ENCODE results near the gene HOXD12. TPM values are rescaled to one million over a fixed set of nuclear protein-coding genes. Genes with fewer than 3 reads are reported as not detected.

The HOXD12 gene
- total RNA-seq, 1 experiment from 2014 or later = not detected

DNA sequence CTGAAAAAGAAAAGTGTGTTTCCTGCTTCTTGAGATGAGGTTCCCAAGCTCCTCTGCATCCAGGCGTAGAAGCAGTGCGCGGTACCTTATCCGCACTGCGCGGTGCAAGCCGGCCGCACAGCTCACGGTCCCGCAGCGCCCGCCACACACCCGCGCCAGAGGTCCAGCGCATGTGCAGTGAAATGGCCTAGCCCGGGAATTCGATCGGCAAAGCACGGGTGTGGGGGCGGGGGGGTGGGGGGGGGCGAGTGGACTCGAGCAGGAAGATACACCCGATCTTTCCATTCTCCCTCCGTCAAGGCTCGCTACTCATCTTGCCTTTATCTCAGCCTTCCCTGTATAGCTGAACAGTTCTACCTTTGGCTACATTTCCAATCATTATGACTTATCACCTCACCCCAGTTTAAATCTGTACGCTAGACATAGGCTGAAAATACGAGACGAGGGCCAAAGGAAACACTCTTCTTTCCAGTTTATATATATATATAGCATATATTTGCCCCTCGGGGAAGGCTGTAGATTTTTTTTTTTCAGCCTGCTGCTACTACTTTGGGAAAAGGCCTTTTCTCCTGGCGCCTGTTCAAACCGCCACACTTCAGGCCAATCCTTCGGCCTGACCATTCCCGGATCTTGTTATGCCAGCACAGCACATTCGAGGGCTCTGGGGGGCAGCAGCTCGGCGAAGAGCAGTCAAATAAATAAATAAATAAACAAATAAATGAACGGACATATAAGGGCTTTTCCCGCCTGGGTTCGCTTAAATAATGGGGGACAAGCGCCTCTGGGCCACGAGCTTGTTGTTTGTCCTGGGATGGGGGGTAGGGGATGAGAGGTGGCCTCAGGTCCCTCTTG lies 40.3 kb downstream of the HOXD12 start:
- H3K4me3 ChIP-seq = no peak overlapping the region
- no peak for DNase-seq
- H3K4me2 ChIP-seq = no peak overlapping the region
- H3K36me3 ChIP-seq (ENCODE audit: low read depth) = no peaks in the 10 kb centered on the region
- no peaks in the 10 kb centered on the region for H3K9me3 ChIP-seq (ENCODE audit: insufficient read depth, low read depth)
- H3K27ac ChIP-seq = no peak overlapping the region
- BruUV-seq (replicated peaks) = no TSS peak
- no peaks in the 10 kb centered on the region for H3F3A ChIP-seq (ENCODE audit: insufficient read depth, low read depth)
- TF ChIP-seq EZH2 (IDR thresholded peaks at IDR 0.05; ENCODE audit: low read depth) = no peak
- TF ChIP-seq, protein P1, sequence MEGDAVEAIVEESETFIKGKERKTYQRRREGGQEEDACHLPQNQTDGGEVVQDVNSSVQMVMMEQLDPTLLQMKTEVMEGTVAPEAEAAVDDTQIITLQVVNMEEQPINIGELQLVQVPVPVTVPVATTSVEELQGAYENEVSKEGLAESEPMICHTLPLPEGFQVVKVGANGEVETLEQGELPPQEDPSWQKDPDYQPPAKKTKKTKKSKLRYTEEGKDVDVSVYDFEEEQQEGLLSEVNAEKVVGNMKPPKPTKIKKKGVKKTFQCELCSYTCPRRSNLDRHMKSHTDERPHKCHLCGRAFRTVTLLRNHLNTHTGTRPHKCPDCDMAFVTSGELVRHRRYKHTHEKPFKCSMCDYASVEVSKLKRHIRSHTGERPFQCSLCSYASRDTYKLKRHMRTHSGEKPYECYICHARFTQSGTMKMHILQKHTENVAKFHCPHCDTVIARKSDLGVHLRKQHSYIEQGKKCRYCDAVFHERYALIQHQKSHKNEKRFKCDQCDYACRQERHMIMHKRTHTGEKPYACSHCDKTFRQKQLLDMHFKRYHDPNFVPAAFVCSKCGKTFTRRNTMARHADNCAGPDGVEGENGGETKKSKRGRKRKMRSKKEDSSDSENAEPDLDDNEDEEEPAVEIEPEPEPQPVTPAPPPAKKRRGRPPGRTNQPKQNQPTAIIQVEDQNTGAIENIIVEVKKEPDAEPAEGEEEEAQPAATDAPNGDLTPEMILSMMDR (conservative IDR thresholded peaks at IDR 0.05) = no peak
- intact Hi-C loops (cut with micrococcal nuclease; ENCODE audit: unreplicated experiment) = loop anchor here (2.0 to 5.0 kb wide), 2 partner anchors 415 to 1007 kb away; no protein-coding TSS in a partner anchor
- POLR2A ChIA-PET (ENCODE audit: unreplicated experiment) = no interaction called here
- no peaks in the 10 kb centered on the region for H4K20me1 ChIP-seq (ENCODE audit: insufficient read depth)
- CTCF ChIA-PET = interaction anchor here (0.6 to 1.7 kb wide), 9 partner anchors 254 to 595 kb away, joined by 4 to 23 read pairs (median 6); no protein-coding TSS in a partner anchor
- no peaks in the 10 kb centered on the region for H3K9me2 ChIP-seq (ENCODE audit: insufficient read depth)
- H3K79me2 ChIP-seq (ENCODE audit: low read depth) = no peaks in the 10 kb centered on the region
- no peak overlapping the region for H2AFZ ChIP-seq
- H3K27me3 ChIP-seq (ENCODE audit: insufficient read depth, low read depth) = peaks cover 21% of the 10 kb centered on the region; the same call in 1 of the 2 replicates
- no peaks in the 10 kb centered on the region for H3K4me1 ChIP-seq (replicated peaks; ENCODE audit: insufficient read depth)

DNA sequence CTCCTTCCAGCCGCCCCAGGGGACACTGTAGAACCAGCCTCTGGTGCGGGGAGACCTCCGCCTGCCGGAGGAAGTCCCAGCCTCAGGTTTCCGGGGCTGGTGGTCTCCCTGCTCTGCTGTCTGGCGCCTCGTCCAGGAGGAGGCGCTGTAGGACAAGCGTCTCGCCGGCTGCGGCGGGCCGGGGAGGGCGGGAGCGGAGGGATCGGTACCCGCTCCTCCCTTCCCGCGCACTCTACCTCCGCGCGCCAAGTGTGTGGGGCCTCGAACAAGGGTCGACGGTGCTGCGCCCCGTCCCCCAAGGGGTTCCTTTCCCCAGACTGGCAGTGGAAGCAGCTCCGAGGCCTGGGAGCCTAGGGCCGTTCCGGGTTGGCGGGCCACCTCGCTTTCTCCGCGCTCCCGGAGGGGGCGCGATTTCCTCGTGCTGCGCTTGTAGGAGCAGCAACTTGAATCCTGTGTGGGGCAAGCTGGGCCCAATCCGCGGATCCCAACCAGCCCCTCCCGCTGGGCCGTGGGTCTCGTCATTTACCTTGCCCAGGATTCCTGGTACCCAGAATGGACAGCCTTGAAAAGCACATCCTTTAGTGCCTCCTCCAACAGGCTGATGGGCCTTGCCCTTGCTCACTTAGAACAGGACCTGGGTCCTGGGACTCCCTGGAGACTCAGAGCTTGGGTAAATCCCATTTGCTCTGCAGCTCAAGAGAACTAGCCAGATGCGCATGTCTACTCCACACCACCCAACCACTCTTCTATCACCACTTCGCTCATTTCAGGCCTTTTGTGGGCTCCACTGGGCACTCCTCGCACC lies 41.1 kb downstream of the HOXD12 start:
- ChIA-PET CTCF (interaction anchor here (0.6 to 1.7 kb wide), 9 partner anchors 254 to 594 kb away, joined by 4 to 23 read pairs (median 6); no protein-coding TSS in a partner anchor), POLR2A (ENCODE audit: unreplicated experiment) (interaction anchor here (0.7 kb wide), 1 partner anchor 1007 kb away, joined by 3 read pairs; no protein-coding TSS in a partner anchor)
- no peak overlapping the region for H3K27ac ChIP-seq

DNA sequence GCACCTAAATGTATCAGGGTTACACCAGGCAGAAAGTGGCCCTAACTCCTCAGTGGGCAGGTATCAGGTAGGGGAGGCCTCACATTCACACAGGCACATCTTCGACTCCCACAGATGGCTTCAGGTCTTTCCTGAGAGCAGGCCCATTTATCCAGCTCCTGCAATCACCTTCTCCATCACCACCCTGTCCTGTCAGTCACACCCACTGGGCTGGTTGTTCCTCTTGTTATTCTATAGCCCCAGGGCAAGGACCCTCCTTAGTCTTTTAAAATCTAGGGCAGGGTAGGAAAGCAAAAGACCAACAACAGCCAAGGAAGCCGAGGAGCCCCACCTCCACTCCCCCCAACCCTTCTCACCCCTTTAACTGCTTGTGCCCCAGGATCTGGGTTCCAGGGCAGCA lies 42.7 kb downstream of the HOXD12 start:
- Histone ChIP-seq H3K4me2 (no peak overlapping the region), H3K9me3 (ENCODE audit: insufficient read depth, low read depth) (no peaks in the 10 kb centered on the region), H3F3A (ENCODE audit: insufficient read depth, low read depth) (no peaks in the 10 kb centered on the region), H3K4me3 (no peak overlapping the region), H3K79me2 (ENCODE audit: low read depth) (no peaks in the 10 kb centered on the region), H3K27me3 (ENCODE audit: insufficient read depth, low read depth) (peaks cover 45% of the 10 kb centered on the region), H4K20me1 (ENCODE audit: insufficient read depth) (no peaks in the 10 kb centered on the region), H3K9me2 (ENCODE audit: insufficient read depth) (no peaks in the 10 kb centered on the region), H3K27ac (no peak overlapping the region), H3K36me3 (ENCODE audit: low read depth) (no peaks in the 10 kb centered on the region), H3K4me1 (replicated peaks; ENCODE audit: insufficient read depth) (no peaks in the 10 kb centered on the region), H2AFZ (no peak overlapping the region)
- ChIA-PET POLR2A (ENCODE audit: unreplicated experiment) (no interaction called here), CTCF (no interaction called here)
- no peak for TF ChIP-seq EZH2 (IDR thresholded peaks at IDR 0.05; ENCODE audit: low read depth)
- TF ChIP-seq, protein P1 (conservative IDR thresholded peaks at IDR 0.05) = no peak
- BruUV-seq (replicated peaks) = no TSS peak
- intact Hi-C loops (cut with micrococcal nuclease; ENCODE audit: unreplicated experiment) = loop anchor here (5.0 kb wide), 1 partner anchor 1005 kb away; no protein-coding TSS in a partner anchor
- no peak for DNase-seq

More for the DNA sequence above, 41.1 kb downstream of the HOXD12 start:
- Histone ChIP-seq H4K20me1 (ENCODE audit: insufficient read depth) (no peaks in the 10 kb centered on the region), H3K4me2 (no peak overlapping the region), H3F3A (ENCODE audit: insufficient read depth, low read depth) (no peaks in the 10 kb centered on the region), H3K79me2 (ENCODE audit: low read depth) (no peaks in the 10 kb centered on the region), H3K36me3 (ENCODE audit: low read depth) (no peaks in the 10 kb centered on the region), H3K4me3 (no peak overlapping the region), H3K9me3 (ENCODE audit: insufficient read depth, low read depth) (no peaks in the 10 kb centered on the region), H2AFZ (no peak overlapping the region), H3K9me2 (ENCODE audit: insufficient read depth) (no peaks in the 10 kb centered on the region), H3K27me3 (ENCODE audit: insufficient read depth, low read depth) (peaks cover 29% of the 10 kb centered on the region; the same call in 1 of the 2 replicates), H3K4me1 (replicated peaks; ENCODE audit: insufficient read depth) (no peaks in the 10 kb centered on the region)
- peak in 1 of 2 experiments; percentile 60 for DNase-seq
- no TSS peak for BruUV-seq (replicated peaks)
- TF ChIP-seq EZH2 (IDR thresholded peaks at IDR 0.05; ENCODE audit: low read depth) = no peak
- TF ChIP-seq, protein P1 (conservative IDR thresholded peaks at IDR 0.05) = peak; percentile 44
- intact Hi-C loops (cut with micrococcal nuclease; ENCODE audit: unreplicated experiment) = loop anchor here (2.0 to 5.0 kb wide), 2 partner anchors 414 to 1007 kb away; no protein-coding TSS in a partner anchor
